RWPE2 (cell line): Measurements from ENCODE around the gene TMEM232.

Experiments
- ATAC-seq: fragments of 200-7000 bp; cut with Tn5 transposase; 3 replicates; pipeline ENCODE4 v1.9.1; 2021; ENCODE audit warnings: low read depth
- DNase-seq: peaks from one replicate; pipeline ENCODE4 v3.0.0-alpha.2; 2020; ENCODE audit warnings: low spot score
- H3K27ac ChIP-seq: fragments of 450-650 bp; 2 replicates; pipeline ENCODE4 v1.5.1; 2017; ENCODE audit warnings: mild to moderate bottlenecking; ENCODE audit not compliant: poor library complexity, severe bottlenecking
- H3K27me3 ChIP-seq: fragments of 250-450 bp; sonication (Bioruptor Pico); 2 replicates; pipeline ENCODE4 v1.5.1; 2021; ENCODE audit warnings: mild to moderate bottlenecking, moderate library complexity; ENCODE audit not compliant: insufficient read depth, poor library complexity, severe bottlenecking
- H3K36me3 ChIP-seq: fragments of 250-450 bp; sonication (Bioruptor Pico); 2 replicates; pipeline ENCODE4 v1.5.1; 2020; ENCODE audit warnings: low read depth, mild to moderate bottlenecking, moderate library complexity
- H3K4me1 ChIP-seq: fragments of 250-450 bp; sonication (Bioruptor Pico); 2 replicates; pipeline ENCODE4 v1.5.1; 2021; ENCODE audit warnings: mild to moderate bottlenecking, moderate library complexity; ENCODE audit not compliant: insufficient read depth, poor library complexity, severe bottlenecking
- H3K4me3 ChIP-seq: fragments of 250-450 bp; sonication (Bioruptor Pico); 2 replicates; pipeline ENCODE4 v1.5.1; 2021; ENCODE audit warnings: mild to moderate bottlenecking, moderate library complexity; ENCODE audit not compliant: severe bottlenecking
- H3K9me3 ChIP-seq: fragments of 250-450 bp; sonication (Bioruptor Pico); 2 replicates; pipeline ENCODE4 v1.5.1; 2021; ENCODE audit warnings: mild to moderate bottlenecking, moderate library complexity; ENCODE audit not compliant: severe bottlenecking
- CTCF ChIP-seq: fragments of 450-650 bp; IDR thresholded peaks from one replicate; pipeline ENCODE4 v1.5.1; 2017; ENCODE audit warnings: mild to moderate bottlenecking, moderate library complexity; ENCODE audit not compliant: poor library complexity, severe bottlenecking

TMEM232 gene

GRCh38 chr5:110506378-110506777 lies 220.1 kb downstream of the TMEM232 start:
- Histone ChIP-seq H3K4me3 (no peak overlapping the region), H3K9me3 (no peaks in the 10 kb centered on the region), H3K27ac (no peak overlapping the region), H3K36me3 (no peaks in the 10 kb centered on the region), H3K4me1 (no peaks in the 10 kb centered on the region), H3K27me3 (peaks cover 7% of the 10 kb centered on the region)
- TF ChIP-seq CTCF = no peak
- ATAC-seq (no peak), DNase-seq (no peak)

DNA sequence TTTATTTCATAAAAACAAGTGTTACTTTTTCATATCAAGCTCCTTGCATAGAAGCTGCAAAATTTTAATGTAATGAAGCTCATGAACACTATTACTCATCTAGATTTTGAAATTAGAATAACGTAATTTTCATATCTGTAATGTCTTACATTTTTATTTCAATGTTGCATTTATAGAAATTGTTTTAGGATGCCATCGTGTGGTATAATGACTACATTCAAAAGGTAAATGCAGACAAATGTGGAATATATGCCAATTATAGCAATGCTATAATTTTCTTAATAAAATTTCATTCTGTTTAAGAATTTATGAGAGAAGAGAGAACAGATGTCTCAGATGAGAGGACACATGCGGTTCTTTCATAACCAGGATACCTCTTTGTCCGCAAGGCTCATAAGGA lies 230.2 kb downstream of the TMEM232 start:
- Histone ChIP-seq H3K9me3 (no peaks in the 10 kb centered on the region), H3K27ac (no peak overlapping the region), H3K4me1 (no peaks in the 10 kb centered on the region), H3K36me3 (no peaks in the 10 kb centered on the region), H3K27me3 (peaks cover 12% of the 10 kb centered on the region), H3K4me3 (no peak overlapping the region)
- TF ChIP-seq CTCF = peak; percentile 19
- no peak for ATAC-seq
- DNase-seq = no peak

DNA sequence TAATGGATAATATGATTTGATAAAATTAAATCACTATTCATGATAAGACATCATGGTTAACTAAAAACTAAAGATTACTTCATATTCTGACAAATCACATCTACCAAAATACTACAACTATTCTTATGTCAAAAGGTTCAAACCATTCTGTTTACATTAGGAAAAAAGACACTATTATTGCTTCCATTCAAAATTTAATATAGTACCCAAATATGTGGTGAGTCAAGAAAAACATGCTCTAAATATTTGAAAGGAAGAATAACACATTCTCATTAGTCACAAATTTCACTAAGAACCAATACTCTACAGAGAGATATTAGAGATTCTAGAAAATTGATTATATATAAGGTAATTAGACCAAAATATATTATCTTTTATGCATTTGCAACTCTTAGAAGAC lies 234.0 kb downstream of the TMEM232 start:
- no peaks in the 10 kb centered on the region for H3K4me1 ChIP-seq
- no peak for TF ChIP-seq CTCF
- ATAC-seq (no peak), DNase-seq (no peak)
- H3K4me3 ChIP-seq = no peak overlapping the region
- H3K27ac ChIP-seq = no peak overlapping the region
- H3K9me3 ChIP-seq = no peaks in the 10 kb centered on the region
- peaks cover 19% of the 10 kb centered on the region for H3K27me3 ChIP-seq
- no peaks in the 10 kb centered on the region for H3K36me3 ChIP-seq

DNA sequence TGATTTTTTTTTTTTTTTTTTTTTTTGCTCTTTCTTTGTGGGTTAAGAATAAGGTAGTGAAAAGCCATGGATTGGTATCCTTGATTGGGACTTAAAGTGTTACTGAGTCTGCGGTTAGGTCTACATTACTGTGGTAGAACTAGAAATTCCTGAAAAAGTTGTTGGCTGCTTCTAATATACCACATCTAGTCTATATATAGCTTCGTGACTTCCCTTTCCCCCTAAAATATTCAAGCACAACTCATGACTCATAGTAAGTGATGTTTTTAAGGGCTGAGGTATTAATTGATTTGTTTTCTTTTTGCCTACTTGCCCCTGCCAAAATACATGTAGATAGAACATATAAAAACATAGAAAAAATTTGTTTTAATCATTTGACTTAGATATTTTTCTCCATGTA lies 247.6 kb downstream of the TMEM232 start:
- H3K4me3 ChIP-seq = no peak overlapping the region
- H3K4me1 ChIP-seq = peaks cover 12% of the 10 kb centered on the region
- DNase-seq = no peak
- no peaks in the 10 kb centered on the region for H3K9me3 ChIP-seq
- peaks cover 2% of the 10 kb centered on the region for H3K27me3 ChIP-seq
- no peak overlapping the region for H3K27ac ChIP-seq
- peak; percentile 86 for ATAC-seq
- no peak for TF ChIP-seq CTCF
- no peaks in the 10 kb centered on the region for H3K36me3 ChIP-seq

- TF ChIP-seq CTCF = no peak
- no peaks in the 10 kb centered on the region for H3K36me3 ChIP-seq
- peaks cover 2% of the 10 kb centered on the region for H3K27me3 ChIP-seq
- ATAC-seq (peak; percentile 69), DNase-seq (no peak)
- H3K9me3 ChIP-seq = no peaks in the 10 kb centered on the region
- H3K4me3 ChIP-seq = no peak overlapping the region
- no peak overlapping the region for H3K27ac ChIP-seq
- peaks cover 12% of the 10 kb centered on the region for H3K4me1 ChIP-seq
Observed at GRCh38 chr5:110477911-110478310, 248.6 kb downstream of the TMEM232 start.
